ENCODE results near the gene DNAH10.
A peak's percentile ranks its signal among the peaks of the same experiment; 100 is the strongest.

DNAH10 gene

DNA sequence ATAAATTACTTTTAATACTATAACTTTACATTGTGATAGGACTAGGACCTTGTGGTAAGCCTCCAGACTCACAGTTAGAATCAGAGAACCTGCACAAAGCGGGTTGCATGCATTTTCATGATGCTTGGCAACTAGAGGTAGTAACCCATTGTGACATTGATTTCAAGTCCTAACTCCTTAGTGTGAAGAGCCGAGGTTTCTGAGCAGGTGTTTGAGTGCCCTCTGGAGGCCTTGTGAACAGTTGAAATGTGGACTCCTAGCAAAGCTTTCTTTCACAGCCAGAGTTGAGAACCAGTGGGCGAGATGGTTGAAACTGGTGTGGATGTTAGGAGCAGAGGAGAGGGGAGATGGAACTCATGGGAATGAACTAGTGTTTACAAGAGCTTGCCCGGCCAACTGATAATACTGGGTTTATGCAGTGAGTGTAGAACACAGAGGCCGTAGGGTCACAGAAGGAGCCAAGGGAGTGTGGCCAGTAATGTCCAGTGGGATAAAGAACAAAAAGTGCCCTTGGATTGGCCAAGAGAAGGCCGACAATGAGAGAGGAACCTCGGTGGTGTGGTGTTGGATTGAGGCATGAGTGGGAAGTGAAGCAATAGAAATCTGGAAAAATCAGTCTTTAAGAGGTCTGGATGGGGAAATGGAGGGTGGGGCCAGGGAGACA, 221.9 kb downstream of the DNAH10 start:
- DNase-seq = peak; percentile 85

DNA sequence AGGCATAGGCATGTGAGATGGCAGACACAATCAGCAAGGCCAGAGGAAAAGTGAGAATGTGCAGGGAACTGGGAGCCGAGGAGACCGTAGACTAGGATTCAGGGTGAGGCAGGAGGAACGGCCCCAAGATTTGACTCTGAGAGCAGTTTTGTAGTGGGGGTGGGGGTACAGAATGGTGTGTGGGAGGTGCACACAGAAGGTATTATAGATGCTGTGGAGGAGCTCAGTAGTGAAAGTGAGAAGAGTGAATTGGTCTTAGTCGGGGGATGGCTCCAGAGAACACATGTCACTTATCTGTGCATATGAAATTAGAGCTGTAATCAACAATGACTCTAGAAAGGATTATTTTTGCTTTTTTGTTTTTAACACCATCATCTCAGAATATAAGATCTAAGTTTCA, 222.8 kb downstream of the DNAH10 start:
- no peak for DNase-seq

All from hematopoietic multipotent progenitor cell treated with erythropoietin and hydrocortisone succinate and interleukin-3 and kit ligand, for 6 days (in vitro differentiated cells).